GM23338 (cell line): Measurements from ENCODE around the gene CHAT. TPM values are rescaled to one million over a fixed set of nuclear protein-coding genes. Genes with fewer than 3 reads are reported as not detected.

Experiments used
- ATAC-seq: fragments of 200-7000 bp; cut with Tn5 transposase; 3 replicates; pipeline ENCODE4 v1.9.1; 2020
- DNase-seq: peaks from one replicate; pipeline ENCODE4 v3.0.0-alpha.2; 2015; ENCODE audit warnings: low spot score
- H2AFZ ChIP-seq: fragments of 200-600 bp; sonication (generic); 2 replicates; pipeline ENCODE4 v1.8.0; 2016; ENCODE audit warnings: antibody characterized with exemption, mild to moderate bottlenecking, moderate library complexity
- H3F3A ChIP-seq: fragments of 200-600 bp; sonication (generic); replicated peaks from 2 replicates; pipeline ENCODE4 v1.8.0; 2017; ENCODE audit warnings: antibody characterized with exemption, mixed run types, low read depth
- H3K27ac ChIP-seq: fragments of 200-600 bp; sonication (generic); 2 replicates; pipeline ENCODE4 v1.6.1; 2016; ENCODE audit warnings: low read depth
- H3K27me3 ChIP-seq: fragments of 200-600 bp; sonication (generic); 2 replicates; pipeline ENCODE4 v1.8.0; 2016; ENCODE audit warnings: mild to moderate bottlenecking, mixed run types, moderate library complexity; ENCODE audit not compliant: insufficient read depth
- H3K36me3 ChIP-seq: fragments of 200-600 bp; sonication (generic); 2 replicates; pipeline ENCODE4 v1.8.0; 2016; ENCODE audit warnings: mild to moderate bottlenecking; ENCODE audit not compliant: insufficient read depth
- H3K4me1 ChIP-seq: fragments of 200-600 bp; sonication (generic); 2 replicates; pipeline ENCODE4 v1.8.0; 2016; ENCODE audit warnings: mild to moderate bottlenecking, moderate library complexity; ENCODE audit not compliant: insufficient read depth
- H3K4me2 ChIP-seq: fragments of 200-600 bp; sonication (generic); 2 replicates; pipeline ENCODE4 v1.7.1; 2017; ENCODE audit warnings: mixed run types
- H3K4me3 ChIP-seq: fragments of 200-600 bp; sonication (generic); 2 replicates; pipeline ENCODE4 v1.6.1; 2016; ENCODE audit warnings: mixed run types
- H3K79me2 ChIP-seq: fragments of 200-600 bp; sonication (generic); replicated peaks from 2 replicates; pipeline ENCODE4 v1.8.0; 2017; ENCODE audit warnings: mild to moderate bottlenecking; ENCODE audit not compliant: insufficient read depth
- H3K9me2 ChIP-seq: fragments of 200-600 bp; sonication (generic); 2 replicates; pipeline ENCODE4 v1.8.0; 2017; ENCODE audit not compliant: insufficient read depth
- H4K20me1 ChIP-seq: fragments of 200-600 bp; sonication (generic); replicated peaks from 2 replicates; pipeline ENCODE4 v1.8.0; 2017; ENCODE audit warnings: mild to moderate bottlenecking; ENCODE audit not compliant: insufficient read depth
- H3K27ac Mint-ChIP-seq: 2 replicates; pipeline ENCODE4 v1.8.0; 2020; ENCODE audit warnings: inconsistent platforms, mild to moderate bottlenecking, moderate library complexity, mixed read lengths
- H3K27me3 Mint-ChIP-seq: 3 replicates; pipeline ENCODE4 v1.8.0; 2022; ENCODE audit warnings: low read depth, mild to moderate bottlenecking, moderate library complexity, mixed read lengths, inconsistent platforms; ENCODE audit not compliant: insufficient read depth, poor library complexity
- H3K36me3 Mint-ChIP-seq: 3 replicates; pipeline ENCODE4 v1.8.0; 2021; ENCODE audit warnings: low read depth, mild to moderate bottlenecking, inconsistent platforms, moderate library complexity, mixed read lengths
- H3K4me1 Mint-ChIP-seq: 3 replicates; pipeline ENCODE4 v1.8.0; 2020; ENCODE audit warnings: mild to moderate bottlenecking, inconsistent platforms, mixed read lengths
- H3K4me3 Mint-ChIP-seq: 3 replicates; pipeline ENCODE4 v1.8.0; 2021; ENCODE audit warnings: moderate library complexity, mild to moderate bottlenecking, inconsistent platforms, mixed read lengths
- H3K9me3 Mint-ChIP-seq: 3 replicates; pipeline ENCODE4 v1.8.0; 2020; ENCODE audit warnings: moderate library complexity, mild to moderate bottlenecking, inconsistent platforms, mixed read lengths
- EZH2phosphoT487 ChIP-seq: fragments of 200-600 bp; sonication (generic); IDR thresholded peaks from one replicate; pipeline ENCODE4 v1.8.1; 2018; ENCODE audit warnings: antibody characterized with exemption; ENCODE audit not compliant: unreplicated experiment
- NANOG ChIP-seq: IDR thresholded peaks from 2 replicates; pipeline ENCODE4 v1.6.1; 2016; ENCODE audit warnings: antibody characterized with exemption, borderline replicate concordance
- REST ChIP-seq: IDR thresholded peaks from one replicate; pipeline ENCODE4 v1.6.1; 2018; ENCODE audit warnings: antibody characterized with exemption; ENCODE audit not compliant: unreplicated experiment
- ZNF114 ChIP-seq: fragments of 250-450 bp; sonication (Bioruptor Pico); IDR thresholded peaks from 2 replicates; pipeline ENCODE4 v1.5.0; 2020; ENCODE audit warnings: mild to moderate bottlenecking, moderate library complexity
- ZNF331 ChIP-seq: fragments of 250-450 bp; sonication (Bioruptor Pico); IDR thresholded peaks from 2 replicates; pipeline ENCODE4 v1.5.0; 2020; ENCODE audit warnings: low read depth, mild to moderate bottlenecking, moderate library complexity
- ZNF462 ChIP-seq: fragments of 250-450 bp; sonication (Bioruptor Pico); IDR thresholded peaks from 2 replicates; pipeline ENCODE4 v1.5.0; 2020; ENCODE audit warnings: mild to moderate bottlenecking, moderate library complexity
- polyA plus RNA-seq: library from polyadenylated mRNA; unstranded; fragments of >200 nt; fragmentation: Nextera tagmentation; extraction: Ambion mirVana; gene quantifications from 2 replicates; pipeline ENCODE4 v1.2.1, GENCODE V29; 2016
- total RNA-seq: library from RNA; depleted of rRNA; stranded (reverse); fragments of >200 nt; shearing (Covaris generic); gene quantifications from 2 replicates; pipeline ENCODE4 v1.2.3, GENCODE V29; 2014

Gene CHAT
- total and polyA plus RNA-seq, 2 experiments from 2014 or later: not detected

GRCh38 chr10:49624629-49625028 lies 10.8 kb downstream of the CHAT start (continued):
- no peak for TF ChIP-seq REST
- no peak for TF ChIP-seq ZNF114 (CRISPR knock-in tag)
- TF ChIP-seq ZNF462 (CRISPR knock-in tag): no peak

GRCh38 chr10:49625411-49625810 lies 11.6 kb downstream of the CHAT start:
- no peak overlapping the region for H3K4me2 ChIP-seq
- H3K9me2 ChIP-seq: peaks cover 7% of the 10 kb centered on the region; the same call in 1 of the 2 replicates
- H3K27me3 Mint-ChIP-seq: peaks cover 9% of the 10 kb centered on the region
- H3K27me3 ChIP-seq: no peaks in the 10 kb centered on the region
- H3F3A ChIP-seq: no peaks in the 10 kb centered on the region
- H3K9me3 Mint-ChIP-seq: no peaks in the 10 kb centered on the region
- no peak for DNase-seq
- H3K36me3 ChIP-seq: no peaks in the 10 kb centered on the region
- H3K36me3 Mint-ChIP-seq: no peaks in the 10 kb centered on the region
- H3K4me3 Mint-ChIP-seq: no peak overlapping the region
- H3K4me1 ChIP-seq: no peaks in the 10 kb centered on the region
- H3K27ac ChIP-seq: no peak overlapping the region
- H3K79me2 ChIP-seq: no peaks in the 10 kb centered on the region
- no peak for ATAC-seq
- peaks cover 2% of the 10 kb centered on the region; the same call in 2 of the 3 replicates for H3K4me1 Mint-ChIP-seq
- no peaks in the 10 kb centered on the region for H4K20me1 ChIP-seq
- no peak overlapping the region for H3K4me3 ChIP-seq
- H3K27ac Mint-ChIP-seq: no peak overlapping the region
- H2AFZ ChIP-seq: no peak overlapping the region
- TF ChIP-seq ZNF331 (CRISPR knock-in tag): no peak
- TF ChIP-seq ZNF462 (CRISPR knock-in tag): no peak
- no peak for TF ChIP-seq NANOG
- no peak for TF ChIP-seq EZH2phosphoT487
